ENCODE measurements around the gene NMUR2.

NMUR2 gene

GRCh38 chr5:152366716-152367115 lies 38.4 kb downstream of the NMUR2 start:
- DNase-seq: no peak

DNA sequence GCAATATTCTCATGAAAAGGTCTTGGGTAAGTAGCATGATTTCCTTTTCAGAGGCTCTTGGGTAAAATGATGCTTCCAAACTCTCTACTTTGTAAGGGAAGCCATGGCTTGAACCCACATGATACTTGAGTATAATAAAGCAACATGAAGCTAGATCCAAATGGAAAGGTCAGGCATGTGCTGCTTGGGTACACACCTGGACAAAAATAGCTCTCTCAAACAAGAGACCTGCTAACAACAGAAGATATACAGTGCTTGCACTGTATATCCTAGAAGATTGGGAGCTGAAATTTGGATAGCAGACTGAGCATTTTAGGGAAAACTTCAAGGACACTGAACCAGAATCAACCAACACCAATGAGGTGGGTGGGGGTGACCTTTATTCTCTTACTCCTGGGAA lies 40.2 kb downstream of the NMUR2 start:
- DNase-seq: no peak

DNA sequence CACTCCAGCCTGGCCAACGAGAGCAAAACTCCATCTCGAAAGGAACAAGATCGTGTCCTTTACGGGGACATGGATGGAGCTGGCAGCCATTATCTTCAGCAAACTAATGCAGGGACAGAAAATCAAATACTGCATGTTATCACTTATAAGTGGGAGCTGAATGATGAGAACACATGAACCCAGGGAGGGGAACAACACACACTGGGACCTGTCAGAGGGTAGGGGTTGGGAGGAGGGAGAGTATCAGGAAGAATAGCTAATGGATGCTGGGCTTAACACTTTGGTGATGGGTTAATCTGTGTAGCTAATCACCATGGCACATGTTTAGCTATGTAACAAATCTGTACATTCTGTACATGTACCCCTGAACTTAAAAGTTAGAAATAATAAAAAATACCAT lies 40.9 kb downstream of the NMUR2 start:
- no peak for DNase-seq

DNA sequence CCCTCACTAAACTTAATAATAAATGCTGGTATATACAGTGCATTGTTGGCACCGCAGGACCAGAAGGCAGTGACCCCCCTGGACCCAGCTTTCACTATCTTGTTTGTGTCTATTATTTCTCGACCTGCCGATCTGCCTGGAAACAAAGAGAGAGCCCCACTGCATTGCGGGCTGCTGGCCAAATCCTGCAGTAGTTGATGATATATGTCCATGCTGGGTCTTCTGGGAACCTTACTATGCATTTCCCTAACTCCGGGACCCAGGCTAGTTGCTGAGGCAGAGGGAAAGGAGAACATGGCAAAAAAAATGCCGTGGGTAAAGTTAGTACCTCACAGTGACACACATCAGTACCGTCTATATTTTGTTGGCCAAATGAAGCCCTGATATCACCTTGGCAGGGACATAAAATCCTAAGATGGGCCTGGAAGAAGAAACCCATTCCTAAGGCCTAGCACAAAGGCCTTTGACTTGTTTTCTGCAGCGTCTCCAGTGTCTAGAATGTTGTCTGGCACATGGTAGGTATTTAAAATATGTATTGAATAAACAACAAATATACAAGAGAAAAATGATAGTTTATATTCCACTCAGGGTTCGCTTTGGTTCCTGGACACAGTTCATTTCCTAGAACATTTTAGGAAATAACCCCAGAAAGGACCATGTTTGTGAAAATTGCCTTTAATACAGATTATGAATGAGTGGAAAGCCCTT lies 46.1 kb downstream of the NMUR2 start:
- no peak for DNase-seq

- no peak for DNase-seq
Measured at GRCh38 chr5:152356506-152356905, 48.6 kb downstream of the NMUR2 start.

GRCh38 chr5:152355061-152355460 lies 50.0 kb downstream of the NMUR2 start:
- no peak for DNase-seq

- DNase-seq: no peak
Measured at GRCh38 chr5:152353001-152353400, 52.1 kb downstream of the NMUR2 start.

DNA sequence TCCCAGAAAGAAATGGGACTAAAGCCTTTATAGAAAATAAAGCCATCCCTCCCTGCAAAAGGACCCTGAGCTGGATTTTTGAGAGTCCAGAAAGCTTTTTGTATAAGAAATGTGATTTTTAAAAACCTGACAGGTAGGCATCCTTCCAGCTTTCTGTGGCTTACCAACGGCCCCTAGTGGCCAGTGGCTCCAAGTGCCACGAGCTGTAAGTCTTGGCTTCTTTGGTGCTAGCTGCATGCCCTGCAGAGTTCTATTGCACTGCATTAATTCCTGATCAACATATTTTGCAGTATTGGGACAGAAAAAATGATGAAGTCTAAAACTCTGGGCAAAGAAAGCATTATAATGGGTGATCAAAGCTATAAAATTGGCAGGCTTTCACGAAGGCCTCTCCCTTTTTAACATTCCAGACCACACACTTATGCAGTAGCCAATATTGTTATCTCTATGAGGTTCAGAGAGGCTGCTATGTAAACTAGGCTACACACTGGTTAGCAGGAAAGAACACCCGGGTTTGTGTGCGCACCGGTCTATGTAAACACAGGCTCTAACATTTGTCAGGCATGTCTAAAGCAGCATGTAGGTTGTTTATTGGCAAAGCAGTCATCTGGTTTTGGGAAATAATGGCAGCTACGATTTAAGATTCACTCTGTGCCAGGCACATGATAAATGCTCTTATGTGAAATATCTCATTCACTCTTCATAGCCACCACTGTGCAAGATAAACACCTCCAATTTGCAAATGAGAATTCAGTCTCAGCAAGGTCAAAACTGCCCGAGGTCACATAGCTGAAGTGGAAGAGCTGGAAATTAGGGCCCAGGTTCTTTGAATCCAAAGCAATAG lies 55.2 kb downstream of the NMUR2 start:
- no peak for DNase-seq

Measured in NCI-H1092 (cell line).